CD4-positive, alpha-beta T cell treated with Interleukin-2 at 100 ng/mL for 4 hours (primary cell): Measurements from ENCODE around the gene CEACAM1.
"Not testable (repeated sequence)": the region's sequence is repeated elsewhere in the genome, so short reads cannot be mapped to it uniquely, and the experiment has no call there.

Experiments
- DNase-seq: peaks from one replicate; pipeline ENCODE4 v3.0.0-alpha.2; 2020; ENCODE audit warnings: low spot score

The CEACAM1 gene

GRCh38 chr19:42528354-42529247, at the start of gene CEACAM1:
TSS of gene CEACAM1 (minus strand) at chr19:42528481. CDS start at chr19:42528374, 107 bp downstream.
- peak; percentile 53 for DNase-seq

- no peak for DNase-seq
Observed at GRCh38 chr19:42577016-42577415, 48.7 kb upstream of the CEACAM1 start.

- no peak for DNase-seq
Observed at GRCh38 chr19:42576241-42576640, 48.0 kb upstream of the CEACAM1 start.

GRCh38 chr19:42573642-42574041, 45.4 kb upstream of the CEACAM1 start:
- no peak for DNase-seq

GRCh38 chr19:42571116-42571515, 42.8 kb upstream of the CEACAM1 start:
- DNase-seq = no peak

GRCh38 chr19:42569193-42569592, 40.9 kb upstream of the CEACAM1 start:
- no peak for DNase-seq

GRCh38 chr19:42568006-42568405, 39.7 kb upstream of the CEACAM1 start:
- no peak for DNase-seq

GRCh38 chr19:42567567-42567966, 39.3 kb upstream of the CEACAM1 start:
- DNase-seq = no peak

GRCh38 chr19:42563352-42564210, 35.3 kb upstream of the CEACAM1 start:
- peak; percentile 36 for DNase-seq

GRCh38 chr19:42561512-42561911, 33.2 kb upstream of the CEACAM1 start:
- no peak for DNase-seq

GRCh38 chr19:42560731-42561130, 32.5 kb upstream of the CEACAM1 start:
- no peak for DNase-seq

GRCh38 chr19:42558450-42559150, 30.3 kb upstream of the CEACAM1 start:
- DNase-seq = no peak

GRCh38 chr19:42557386-42557871, 29.1 kb upstream of the CEACAM1 start:
- DNase-seq = not testable (repeated sequence)

- DNase-seq = no peak
Observed at GRCh38 chr19:42555801-42556200, 27.5 kb upstream of the CEACAM1 start.

- no peak for DNase-seq
Observed at GRCh38 chr19:42555317-42555716, 27.0 kb upstream of the CEACAM1 start.

GRCh38 chr19:42554046-42554575, 25.8 kb upstream of the CEACAM1 start:
- no peak for DNase-seq

GRCh38 chr19:42553292-42554045, 25.2 kb upstream of the CEACAM1 start:
- DNase-seq = no peak

- DNase-seq = no peak
Observed at GRCh38 chr19:42552086-42553065, 24.1 kb upstream of the CEACAM1 start.

- DNase-seq = not testable (repeated sequence)
Observed at GRCh38 chr19:42550521-42550920, 22.2 kb upstream of the CEACAM1 start.

GRCh38 chr19:42549067-42549466, 20.8 kb upstream of the CEACAM1 start:
- DNase-seq = not testable (repeated sequence)
